Ovary (tissue), 9 donors: Measurements from ENCODE around the gene CACNG3. TPM values are rescaled to one million over a fixed set of nuclear protein-coding genes. Genes with fewer than 3 reads are reported as not detected.
"Not testable (repeated sequence)": the region's sequence is repeated elsewhere in the genome, so short reads cannot be mapped to it uniquely, and the experiment has no call there.

Experiments
- DNase-seq, 5 donors: peaks; one replicate each; pipeline ENCODE4 v3.0.0-alpha.2; 2019 to 2020
- H3K27ac ChIP-seq, 2 donors: fragments of 200-600 bp; one replicate each; pipeline versions ENCODE4 v1.5.1 to v1.8.0; 2019 to 2022
- H3K27me3 ChIP-seq: fragments of 200-600 bp; one replicate; pipeline ENCODE4 v1.8.0; 2022
- H3K36me3 ChIP-seq: fragments of 200-600 bp; sonication (generic); one replicate; pipeline ENCODE4 v1.5.1; 2019
- H3K4me1 ChIP-seq: one replicate; pipeline ENCODE4 v1.8.1; 2013; ENCODE audit warnings: mild to moderate bottlenecking, moderate library complexity; ENCODE audit not compliant: insufficient read depth
- H3K4me3 ChIP-seq: fragments of 200-600 bp; sonication (generic); one replicate; pipeline ENCODE4 v1.5.1; 2017
- H3K9me3 ChIP-seq, 2 donors: fragments of 200-600 bp in 1 of 2; sonication (generic) in 1 of 2; one replicate each; pipeline versions ENCODE4 v1.5.1 to v1.8.1; 2013 to 2019; ENCODE audit warnings: mild to moderate bottlenecking in 1 of 2, moderate library complexity in 1 of 2
- CTCF ChIP-seq, 3 donors: fragments of 450-650 bp in 2 of 3; fragments of 200-600 bp in 1 of 3; IDR thresholded peaks; one replicate each; pipeline versions ENCODE4 v1.5.1 to v1.8.0; 2016 to 2022; ENCODE audit warnings: antibody characterized with exemption in 3 of 3, mild to moderate bottlenecking in 1 of 3
- EP300 ChIP-seq: sonication (generic); formaldehyde crosslinking; IDR thresholded peaks from one replicate; pipeline ENCODE4 v1.6.1; 2017; ENCODE audit warnings: antibody characterized with exemption
- POLR2A ChIP-seq: fragments of 450-650 bp; IDR thresholded peaks from one replicate; pipeline ENCODE4 v1.6.1; 2017; ENCODE audit warnings: antibody characterized with exemption, mild to moderate bottlenecking, moderate library complexity
- WGBS, 3 donors: extraction: QIAGEN DNeasy Blood & Tissue Kit in 1 of 3; methylation state at CpG; one replicate each; pipeline versions ENCODE4 v1.1.5 to v1.1.7; 2013 to 2017; 5-methylcytosine and 5-hydroxymethylcytosine counted together
- intact Hi-C, 4 donors: fragments of 100-400 bp; cut with DNase I; formaldehyde crosslinking; loops; one replicate each; pipeline versions ENCODE4 v1.11.0 to v1.15.1; 2022 to 2023
- polyA plus RNA-seq, 2 donors: library from polyadenylated mRNA; stranded (reverse); fragments of 200-250 nt in 1 of 2; fragments of 350-450 nt in 1 of 2; fragmentation: Illumina TruSeq in 1 of 2; extraction: RNeasy Lipid Tissue Mini Kit (QIAGEN cat#74804) in 1 of 2; gene quantifications; one replicate each; pipeline ENCODE4 v1.2.3, GENCODE V29; 2013 to 2014
- total RNA-seq, 7 donors: library from RNA; depleted of rRNA in 2 of 7; stranded (reverse); fragments of >200 nt in 2 of 7; fragmentation: NEBNext Ultra II Directional in 3 of 7; extraction: Animal tissue kit (Norgen Biotek cat#: 25700) in 3 of 7; gene quantifications; one replicate each; pipeline versions ENCODE4 v1.1.0 to v1.2.4, GENCODE V29; 2016 to 2023
- donor health status: DM: no; HTN: no; CAD: no; lungs with moderate emphysema.
- donor health status: DM: no; HTN: no; CAD: no.
- donor health status: Bipolar disorder and iron deficiency.
- donor health status: DM: yes; HTN: yes; CAD: no.
- donor health status: DM: no; HTN: no; CAD: no.
- donor health status: DM: yes; HTN: yes; CAD: no.

Gene CACNG3
- total and polyA plus RNA-seq, 9 donors, result not detected

- intact Hi-C loops, result no loop called here
- 74 to 80% (median 75%) methylated on average over 2 of the region's 2 CpGs for WGBS, 3 donors
- no peaks in the 10 kb centered on the region for H3K4me1 ChIP-seq
Observed at GRCh38 chr16:24232936-24233335, 23.2 kb upstream of the CACNG3 start.

DNA sequence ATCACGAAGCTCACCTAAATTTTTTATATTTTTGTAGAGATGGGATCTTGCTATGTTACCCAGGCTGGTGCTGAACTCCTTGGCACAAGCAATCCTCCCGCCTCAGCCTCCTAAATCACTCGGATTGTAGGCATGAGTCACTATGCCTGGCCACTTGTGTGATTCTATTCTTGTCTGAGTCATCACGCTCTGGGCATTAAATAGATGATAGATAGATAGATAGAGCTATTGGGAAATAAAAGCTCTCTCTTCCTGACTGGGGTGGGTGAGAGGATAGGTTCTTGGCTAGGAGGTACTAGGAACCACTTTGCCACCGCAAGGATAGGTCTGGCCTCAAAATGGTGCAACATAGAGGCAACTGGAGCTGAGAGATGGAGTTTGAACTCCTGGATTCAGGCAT lies 21.4 kb upstream of the CACNG3 start:
- H3K27ac ChIP-seq, result no peak overlapping the region
- 69 to 77% (median 71%) methylated on average over 5 of the region's 5 CpGs for WGBS, 3 donors
- intact Hi-C loops, result no loop called here
- no peaks in the 10 kb centered on the region for H3K9me3 ChIP-seq
- TF ChIP-seq POLR2A (no peak), EP300 (no peak)
- no peaks in the 10 kb centered on the region for H3K4me1 ChIP-seq
- no peaks in the 10 kb centered on the region for H3K36me3 ChIP-seq
- no peak for DNase-seq
- no peak overlapping the region for H3K4me3 ChIP-seq
- H3K27me3 ChIP-seq, result no peaks in the 10 kb centered on the region

More at GRCh38 chr16:24232936-24233335, 23.2 kb upstream of the CACNG3 start:
- no peak for DNase-seq
- H3K27me3 ChIP-seq, result no peaks in the 10 kb centered on the region
- TF ChIP-seq CTCF (IDR thresholded peaks at IDR 0.05) (no peak), POLR2A (no peak)
- H3K27ac ChIP-seq, result no peak overlapping the region
- H3K4me3 ChIP-seq, result no peak overlapping the region
- H3K9me3 ChIP-seq, result no peaks in the 10 kb centered on the region
- no peaks in the 10 kb centered on the region for H3K36me3 ChIP-seq

GRCh38 chr16:24235806-24236205 lies 20.3 kb upstream of the CACNG3 start:
- no peak for DNase-seq
- WGBS, 3 donors, result 38 to 56% (median 50%) methylated on average over 2 of the region's 2 CpGs
- no peak for TF ChIP-seq CTCF (IDR thresholded peaks at IDR 0.05)
- no peaks in the 10 kb centered on the region for H3K27me3 ChIP-seq
- intact Hi-C loops, result no loop called here
- no peak overlapping the region for H3K4me3 ChIP-seq
- no peaks in the 10 kb centered on the region for H3K36me3 ChIP-seq
- no peak overlapping the region for H3K27ac ChIP-seq
- no peaks in the 10 kb centered on the region for H3K9me3 ChIP-seq
- no peaks in the 10 kb centered on the region for H3K4me1 ChIP-seq

DNA sequence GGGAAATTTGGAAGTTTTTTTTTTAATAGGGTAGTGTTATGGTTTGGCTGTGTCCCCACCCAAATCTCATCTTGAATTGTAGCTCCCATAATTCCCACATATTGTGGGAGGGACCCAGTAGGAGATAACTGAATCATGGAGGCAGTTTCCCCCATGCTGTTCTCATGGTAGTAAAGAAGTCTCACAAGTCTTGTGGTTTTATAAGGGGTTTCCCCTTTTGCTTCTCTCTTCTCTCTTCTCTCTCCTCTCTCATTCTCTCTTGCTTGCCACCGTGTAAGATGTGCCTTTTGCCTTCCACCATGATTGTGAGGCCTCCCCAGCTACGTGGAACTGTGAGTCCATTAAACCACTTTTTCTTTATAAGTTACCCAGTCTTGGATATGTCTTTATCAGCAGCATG lies 17.3 kb upstream of the CACNG3 start:
- H3K4me1 ChIP-seq, intact Hi-C loops, H3K9me3 ChIP-seq, H3K36me3 ChIP-seq, H3K27me3 ChIP-seq, H3K4me3 ChIP-seq, DNase-seq, H3K27ac ChIP-seq: not testable (repeated sequence)
- 55 to 60% (median 58%) methylated on average over 2 of the region's 2 CpGs for WGBS, 3 donors

GRCh38 chr16:24246911-24247607 lies 9.1 kb upstream of the CACNG3 start:
- intact Hi-C loops, result no loop called here
- 68 to 85% (median 75%) methylated on average over 4 of the region's 4 CpGs for WGBS, 3 donors
- H3K27ac ChIP-seq, result no peak overlapping the region
- peaks cover 3% of the 10 kb centered on the region for H3K27me3 ChIP-seq
- no peak for DNase-seq
- H3K36me3 ChIP-seq, result no peaks in the 10 kb centered on the region
- TF ChIP-seq EP300, result no peak
- TF ChIP-seq POLR2A, result no peak
- TF ChIP-seq CTCF (IDR thresholded peaks at IDR 0.05), result no peak
- no peak overlapping the region for H3K4me3 ChIP-seq
- H3K4me1 ChIP-seq, result no peaks in the 10 kb centered on the region
- no peaks in the 10 kb centered on the region for H3K9me3 ChIP-seq
